ENCODE measurements around the gene SEMA4A.

- TF ChIP-seq, protein P1, sequence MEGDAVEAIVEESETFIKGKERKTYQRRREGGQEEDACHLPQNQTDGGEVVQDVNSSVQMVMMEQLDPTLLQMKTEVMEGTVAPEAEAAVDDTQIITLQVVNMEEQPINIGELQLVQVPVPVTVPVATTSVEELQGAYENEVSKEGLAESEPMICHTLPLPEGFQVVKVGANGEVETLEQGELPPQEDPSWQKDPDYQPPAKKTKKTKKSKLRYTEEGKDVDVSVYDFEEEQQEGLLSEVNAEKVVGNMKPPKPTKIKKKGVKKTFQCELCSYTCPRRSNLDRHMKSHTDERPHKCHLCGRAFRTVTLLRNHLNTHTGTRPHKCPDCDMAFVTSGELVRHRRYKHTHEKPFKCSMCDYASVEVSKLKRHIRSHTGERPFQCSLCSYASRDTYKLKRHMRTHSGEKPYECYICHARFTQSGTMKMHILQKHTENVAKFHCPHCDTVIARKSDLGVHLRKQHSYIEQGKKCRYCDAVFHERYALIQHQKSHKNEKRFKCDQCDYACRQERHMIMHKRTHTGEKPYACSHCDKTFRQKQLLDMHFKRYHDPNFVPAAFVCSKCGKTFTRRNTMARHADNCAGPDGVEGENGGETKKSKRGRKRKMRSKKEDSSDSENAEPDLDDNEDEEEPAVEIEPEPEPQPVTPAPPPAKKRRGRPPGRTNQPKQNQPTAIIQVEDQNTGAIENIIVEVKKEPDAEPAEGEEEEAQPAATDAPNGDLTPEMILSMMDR (IDR thresholded peaks at IDR 0.05) = no peak
- TF ChIP-seq POLR2A (IDR thresholded peaks at IDR 0.05) = no peak
Measured at GRCh38 chr1:156121457-156121856, 31.9 kb upstream of the SEMA4A start.

All from body of pancreas (tissue), 4 donors.